HepG2 (cell line): ENCODE results near the gene TUBAL3.

Experiments used
- ELF1 ChIP-seq: sonication (generic); formaldehyde crosslinking; IDR thresholded peaks from 2 replicates; pipeline ENCODE4 v1.4.0; 2020; ENCODE audit warnings: missing genetic modification reagents
- EP300 ChIP-seq, 3 experiments: sonication (generic) in 1 of 3; formaldehyde crosslinking in 1 of 3; IDR thresholded peaks; 2 replicates each; pipeline versions ENCODE4 v1.5.1 to v1.6.1; 2011 to 2020; ENCODE audit warnings: low read depth in 2 of 3, low read length in 2 of 3, borderline replicate concordance in 1 of 3, improper control_type of control experiment in 1 of 3, mild to moderate bottlenecking in 1 of 3, missing genetic modification reagents in 1 of 3, moderate library complexity in 1 of 3
- EZH2 ChIP-seq: conservative IDR thresholded peaks from 2 replicates; pipeline ENCODE4 v1.6.1; 2012; ENCODE audit warnings: mild to moderate bottlenecking, low read depth, low read length, moderate library complexity
- GABPA ChIP-seq, 2 experiments: IDR thresholded peaks; 2 replicates each; pipeline ENCODE4 v1.6.1; 2011 to 2016; ENCODE audit warnings: low read depth in 2 of 2, low read length in 1 of 2, missing biosample characterization in 1 of 2, missing genetic modification characterization in 1 of 2
- GTF2F1 ChIP-seq: fragments of 150-350 bp; IDR thresholded peaks from 2 replicates; pipeline ENCODE4 v1.6.1; 2014; ENCODE audit warnings: low read length
- MXI1 ChIP-seq: IDR thresholded peaks from 3 replicates; pipeline ENCODE4 v1.6.1; 2012; ENCODE audit warnings: low read depth, low read length, inconsistent platforms, borderline replicate concordance
- NR3C1 ChIP-seq: sonication (generic); formaldehyde crosslinking; IDR thresholded peaks from 2 replicates; pipeline ENCODE4 v1.4.0; 2020; ENCODE audit warnings: missing genetic modification reagents
- RAD21 ChIP-seq: fragments of 450-650 bp; formaldehyde crosslinking; IDR thresholded peaks from 2 replicates; pipeline ENCODE4 v1.5.0; 2020; ENCODE audit warnings: mild to moderate bottlenecking
- ZNF333 ChIP-seq: sonication (generic); formaldehyde crosslinking; IDR thresholded peaks from 2 replicates; pipeline ENCODE4 v1.4.0; 2020; ENCODE audit warnings: mild to moderate bottlenecking, missing genetic modification reagents, borderline replicate concordance

GRCh38 chr10:5376450-5376849 lies 28.2 kb downstream of the TUBAL3 start:
- TF ChIP-seq MXI1 (no peak), GABPA (IDR thresholded peaks at IDR 0.05; ENCODE audit: low read depth, low read length) (no peak), GABPA (CRISPR knock-in tag; IDR thresholded peaks at IDR 0.05; ENCODE audit: low read depth) (no peak), EP300 (IDR thresholded peaks at IDR 0.05; ENCODE audit: low read depth in 2 of 2, low read length in 2 of 2) (no peak), EP300 (CRISPR knock-in tag; IDR thresholded peaks at IDR 0.05; ENCODE audit: borderline replicate concordance) (no peak), RAD21 (no peak), ZNF333 (no peak), GTF2F1 (no peak), NR3C1 (no peak), EZH2 (no peak), ELF1 (CRISPR knock-in tag) (no peak)
